K562 (cell line): ENCODE measurements around the gene NRN1L. TPM values are rescaled to one million over a fixed set of nuclear protein-coding genes. Genes with fewer than 3 reads are reported as not detected.

Source experiments
- CXXC5 ChIP-seq: fragments of 250-450 bp; sonication (Bioruptor Pico); IDR thresholded peaks from 2 replicates; pipeline ENCODE4 v1.8.0; 2022; ENCODE audit warnings: inconsistent platforms, mild to moderate bottlenecking, moderate library complexity
- HNRNPL ChIP-seq: fragments of 200-400 bp; formaldehyde crosslinking; IDR thresholded peaks from 2 replicates; pipeline ENCODE4 v1.6.1; 2017; ENCODE audit warnings: low read depth, mild to moderate bottlenecking, low read length
- KAT8 ChIP-seq: fragments of 450-650 bp; IDR thresholded peaks from 2 replicates; pipeline ENCODE4 v1.6.1; 2016; ENCODE audit warnings: low read depth, mild to moderate bottlenecking
- POLR2B ChIP-seq: fragments of 450-650 bp; IDR thresholded peaks from 2 replicates; pipeline ENCODE4 v1.6.1; 2018; ENCODE audit warnings: low read depth; ENCODE audit not compliant: partially characterized antibody
- RBBP5 ChIP-seq: fragments of 200-600 bp; sonication (generic); IDR thresholded peaks from 2 replicates; pipeline ENCODE4 v1.6.1; 2012; ENCODE audit warnings: borderline replicate concordance, mild to moderate bottlenecking, low read length, control low read depth, inconsistent platforms; ENCODE audit not compliant: insufficient read depth, poor library complexity, severe bottlenecking
- ZKSCAN1 ChIP-seq: fragments of 150-350 bp; IDR thresholded peaks from 2 replicates; pipeline ENCODE4 v1.6.1; 2016; ENCODE audit warnings: low read depth, low read length
- ZNF23 ChIP-seq: fragments of 250-450 bp; sonication (Bioruptor Pico); IDR thresholded peaks from 2 replicates; pipeline ENCODE4 v1.4.0; 2020; ENCODE audit warnings: mild to moderate bottlenecking
- ZNF274 ChIP-seq: IDR thresholded peaks from 2 replicates; pipeline ENCODE4 v1.6.1; 2011; ENCODE audit warnings: low read depth, mild to moderate bottlenecking, low read length, moderate library complexity, borderline replicate concordance
- ZNF586 ChIP-seq: fragments of 450-650 bp; formaldehyde crosslinking; conservative IDR thresholded peaks from 2 replicates; pipeline ENCODE4 v1.4.0; 2020; ENCODE audit warnings: mild to moderate bottlenecking, moderate library complexity
- polyA plus RNA-seq, 8 experiments: library from polyadenylated mRNA; depleted of rRNA in 4 of 8; stranded (reverse) in 5 of 8; unstranded in 3 of 8; fragments of >200 nt; fragmentation: Nextera tagmentation in 2 of 8; fragmentation: Illumina TruSeq in 1 of 8; extraction: Ambion mirVana in 2 of 8; extraction: Trizol in 1 of 8; gene quantifications; 2 replicates each; pipeline versions ENCODE4 v1.2.1 to v1.2.3, GENCODE V29; 2011 to 2014; ENCODE audit warnings: inconsistent platforms in 1 of 8, missing spikeins in 1 of 8
- total RNA-seq, 7 experiments: library from RNA; depleted of rRNA in 6 of 7; stranded (reverse); fragments of >200 nt in 6 of 7; fragmentation: Illumina TruSeq in 2 of 7; extraction: Trizol in 2 of 7; gene quantifications; 2 replicates each; pipeline versions ENCODE4 v1.2.1 to v1.2.3, GENCODE V29; 2011 to 2021; ENCODE audit warnings: low replicate concordance in 1 of 7
- TF ChIP-seq, protein P1 (sequence below): fragments of 250-450 bp; sonication (Bioruptor Pico); IDR thresholded peaks from 2 replicates; pipeline ENCODE4 v1.8.0; 2021; ENCODE audit warnings: borderline replicate concordance, mild to moderate bottlenecking, moderate library complexity; ENCODE audit not compliant: poor library complexity, severe bottlenecking
- TF ChIP-seq, protein P2 (sequence below): fragments of 250-450 bp; sonication (Bioruptor Pico); IDR thresholded peaks from 2 replicates; pipeline ENCODE4 v1.6.1; 2021; ENCODE audit warnings: mild to moderate bottlenecking
- TF ChIP-seq, protein P3 (sequence below): fragments of 450-650 bp; IDR thresholded peaks from 2 replicates; pipeline ENCODE4 v1.6.1; 2016; ENCODE audit warnings: mild to moderate bottlenecking, moderate library complexity

NRN1L gene
- total and polyA plus RNA-seq, 9 of the 15 experiments (the other 6 are each of a cell fraction or from before 2014, with no cell fraction given) = 0.22 to 0.86 (median 0.61) TPM; not detected in 5

DNA sequence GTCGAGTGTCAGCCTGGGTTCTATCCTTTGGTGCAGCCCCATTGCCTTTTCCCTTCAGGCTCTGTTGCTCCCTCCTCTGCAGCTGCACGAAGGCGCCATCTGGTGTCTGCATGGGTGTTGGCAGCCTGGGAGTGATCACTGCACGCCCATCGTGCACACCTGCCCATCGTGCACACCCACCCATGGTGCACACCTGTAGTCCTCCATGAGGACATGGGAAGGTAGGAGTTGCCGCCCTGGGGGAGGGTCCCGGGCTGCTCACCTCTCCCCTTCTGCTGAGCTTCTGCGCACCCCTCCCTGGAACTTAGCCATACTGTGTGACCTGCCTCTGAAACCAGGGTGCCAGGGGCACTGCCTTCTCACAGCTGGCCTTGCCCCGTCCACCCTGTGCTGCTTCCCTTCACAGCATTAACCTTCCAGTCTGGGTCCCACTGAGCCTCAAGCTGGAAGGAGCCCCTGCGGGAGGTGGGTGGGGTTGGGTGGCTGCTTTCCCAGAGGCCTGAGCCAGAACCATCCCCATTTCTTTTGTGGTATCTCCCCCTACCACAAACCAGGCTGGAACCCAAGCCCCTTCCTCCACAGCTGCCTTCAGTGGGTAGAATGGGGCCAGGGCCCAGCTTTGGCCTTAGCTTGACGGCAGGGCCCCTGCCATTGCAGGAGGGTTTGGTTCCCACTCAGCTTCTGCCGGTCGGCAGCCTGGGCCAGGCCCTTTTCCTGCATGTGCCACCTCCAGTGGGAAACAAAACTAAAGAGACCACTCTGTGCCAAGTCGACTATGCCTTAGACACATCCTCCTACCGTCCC, 44.1 kb downstream of the NRN1L start (continued):
- TF ChIP-seq ZNF274 (no peak), ZNF23 (CRISPR knock-in tag) (no peak), HNRNPL (no peak), CXXC5 (CRISPR knock-in tag) (0 out of 2 replicates have a peak, but pooled peaks have one; percentile 11), ZKSCAN1 (0 out of 2 replicates have a peak, but pooled peaks have one; percentile 43), ZNF586 (CRISPR knock-in tag) (no peak), KAT8 (no peak), POLR2B (no peak), RBBP5 (no peak)
- TF ChIP-seq, protein P1, sequence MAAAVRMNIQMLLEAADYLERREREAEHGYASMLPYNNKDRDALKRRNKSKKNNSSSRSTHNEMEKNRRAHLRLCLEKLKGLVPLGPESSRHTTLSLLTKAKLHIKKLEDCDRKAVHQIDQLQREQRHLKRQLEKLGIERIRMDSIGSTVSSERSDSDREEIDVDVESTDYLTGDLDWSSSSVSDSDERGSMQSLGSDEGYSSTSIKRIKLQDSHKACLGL (CRISPR knock-in tag) = no peak
- TF ChIP-seq, protein P2, sequence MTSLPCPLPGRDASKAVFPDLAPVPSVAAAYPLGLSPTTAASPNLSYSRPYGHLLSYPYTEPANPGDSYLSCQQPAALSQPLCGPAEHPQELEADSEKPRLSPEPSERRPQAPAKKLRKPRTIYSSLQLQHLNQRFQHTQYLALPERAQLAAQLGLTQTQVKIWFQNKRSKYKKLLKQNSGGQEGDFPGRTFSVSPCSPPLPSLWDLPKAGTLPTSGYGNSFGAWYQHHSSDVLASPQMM (CRISPR knock-in tag) = no peak
- TF ChIP-seq, protein P3, sequence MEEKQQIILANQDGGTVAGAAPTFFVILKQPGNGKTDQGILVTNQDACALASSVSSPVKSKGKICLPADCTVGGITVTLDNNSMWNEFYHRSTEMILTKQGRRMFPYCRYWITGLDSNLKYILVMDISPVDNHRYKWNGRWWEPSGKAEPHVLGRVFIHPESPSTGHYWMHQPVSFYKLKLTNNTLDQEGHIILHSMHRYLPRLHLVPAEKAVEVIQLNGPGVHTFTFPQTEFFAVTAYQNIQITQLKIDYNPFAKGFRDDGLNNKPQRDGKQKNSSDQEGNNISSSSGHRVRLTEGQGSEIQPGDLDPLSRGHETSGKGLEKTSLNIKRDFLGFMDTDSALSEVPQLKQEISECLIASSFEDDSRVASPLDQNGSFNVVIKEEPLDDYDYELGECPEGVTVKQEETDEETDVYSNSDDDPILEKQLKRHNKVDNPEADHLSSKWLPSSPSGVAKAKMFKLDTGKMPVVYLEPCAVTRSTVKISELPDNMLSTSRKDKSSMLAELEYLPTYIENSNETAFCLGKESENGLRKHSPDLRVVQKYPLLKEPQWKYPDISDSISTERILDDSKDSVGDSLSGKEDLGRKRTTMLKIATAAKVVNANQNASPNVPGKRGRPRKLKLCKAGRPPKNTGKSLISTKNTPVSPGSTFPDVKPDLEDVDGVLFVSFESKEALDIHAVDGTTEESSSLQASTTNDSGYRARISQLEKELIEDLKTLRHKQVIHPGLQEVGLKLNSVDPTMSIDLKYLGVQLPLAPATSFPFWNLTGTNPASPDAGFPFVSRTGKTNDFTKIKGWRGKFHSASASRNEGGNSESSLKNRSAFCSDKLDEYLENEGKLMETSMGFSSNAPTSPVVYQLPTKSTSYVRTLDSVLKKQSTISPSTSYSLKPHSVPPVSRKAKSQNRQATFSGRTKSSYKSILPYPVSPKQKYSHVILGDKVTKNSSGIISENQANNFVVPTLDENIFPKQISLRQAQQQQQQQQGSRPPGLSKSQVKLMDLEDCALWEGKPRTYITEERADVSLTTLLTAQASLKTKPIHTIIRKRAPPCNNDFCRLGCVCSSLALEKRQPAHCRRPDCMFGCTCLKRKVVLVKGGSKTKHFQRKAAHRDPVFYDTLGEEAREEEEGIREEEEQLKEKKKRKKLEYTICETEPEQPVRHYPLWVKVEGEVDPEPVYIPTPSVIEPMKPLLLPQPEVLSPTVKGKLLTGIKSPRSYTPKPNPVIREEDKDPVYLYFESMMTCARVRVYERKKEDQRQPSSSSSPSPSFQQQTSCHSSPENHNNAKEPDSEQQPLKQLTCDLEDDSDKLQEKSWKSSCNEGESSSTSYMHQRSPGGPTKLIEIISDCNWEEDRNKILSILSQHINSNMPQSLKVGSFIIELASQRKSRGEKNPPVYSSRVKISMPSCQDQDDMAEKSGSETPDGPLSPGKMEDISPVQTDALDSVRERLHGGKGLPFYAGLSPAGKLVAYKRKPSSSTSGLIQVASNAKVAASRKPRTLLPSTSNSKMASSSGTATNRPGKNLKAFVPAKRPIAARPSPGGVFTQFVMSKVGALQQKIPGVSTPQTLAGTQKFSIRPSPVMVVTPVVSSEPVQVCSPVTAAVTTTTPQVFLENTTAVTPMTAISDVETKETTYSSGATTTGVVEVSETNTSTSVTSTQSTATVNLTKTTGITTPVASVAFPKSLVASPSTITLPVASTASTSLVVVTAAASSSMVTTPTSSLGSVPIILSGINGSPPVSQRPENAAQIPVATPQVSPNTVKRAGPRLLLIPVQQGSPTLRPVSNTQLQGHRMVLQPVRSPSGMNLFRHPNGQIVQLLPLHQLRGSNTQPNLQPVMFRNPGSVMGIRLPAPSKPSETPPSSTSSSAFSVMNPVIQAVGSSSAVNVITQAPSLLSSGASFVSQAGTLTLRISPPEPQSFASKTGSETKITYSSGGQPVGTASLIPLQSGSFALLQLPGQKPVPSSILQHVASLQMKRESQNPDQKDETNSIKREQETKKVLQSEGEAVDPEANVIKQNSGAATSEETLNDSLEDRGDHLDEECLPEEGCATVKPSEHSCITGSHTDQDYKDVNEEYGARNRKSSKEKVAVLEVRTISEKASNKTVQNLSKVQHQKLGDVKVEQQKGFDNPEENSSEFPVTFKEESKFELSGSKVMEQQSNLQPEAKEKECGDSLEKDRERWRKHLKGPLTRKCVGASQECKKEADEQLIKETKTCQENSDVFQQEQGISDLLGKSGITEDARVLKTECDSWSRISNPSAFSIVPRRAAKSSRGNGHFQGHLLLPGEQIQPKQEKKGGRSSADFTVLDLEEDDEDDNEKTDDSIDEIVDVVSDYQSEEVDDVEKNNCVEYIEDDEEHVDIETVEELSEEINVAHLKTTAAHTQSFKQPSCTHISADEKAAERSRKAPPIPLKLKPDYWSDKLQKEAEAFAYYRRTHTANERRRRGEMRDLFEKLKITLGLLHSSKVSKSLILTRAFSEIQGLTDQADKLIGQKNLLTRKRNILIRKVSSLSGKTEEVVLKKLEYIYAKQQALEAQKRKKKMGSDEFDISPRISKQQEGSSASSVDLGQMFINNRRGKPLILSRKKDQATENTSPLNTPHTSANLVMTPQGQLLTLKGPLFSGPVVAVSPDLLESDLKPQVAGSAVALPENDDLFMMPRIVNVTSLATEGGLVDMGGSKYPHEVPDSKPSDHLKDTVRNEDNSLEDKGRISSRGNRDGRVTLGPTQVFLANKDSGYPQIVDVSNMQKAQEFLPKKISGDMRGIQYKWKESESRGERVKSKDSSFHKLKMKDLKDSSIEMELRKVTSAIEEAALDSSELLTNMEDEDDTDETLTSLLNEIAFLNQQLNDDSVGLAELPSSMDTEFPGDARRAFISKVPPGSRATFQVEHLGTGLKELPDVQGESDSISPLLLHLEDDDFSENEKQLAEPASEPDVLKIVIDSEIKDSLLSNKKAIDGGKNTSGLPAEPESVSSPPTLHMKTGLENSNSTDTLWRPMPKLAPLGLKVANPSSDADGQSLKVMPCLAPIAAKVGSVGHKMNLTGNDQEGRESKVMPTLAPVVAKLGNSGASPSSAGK = no peak
